Esophagus (tissue), 2 donors: ENCODE measurements around the gene MYL9. TPM values are rescaled to one million over a fixed set of nuclear protein-coding genes. Genes with fewer than 3 reads are reported as not detected.
"Not testable (repeated sequence)": the region's sequence is repeated elsewhere in the genome, so short reads cannot be mapped to it uniquely, and the experiment has no call there.

ENCODE experiments used
- H3K27ac ChIP-seq, 2 donors: one replicate each; pipeline ENCODE4 v1.5.1; 2013; ENCODE audit warnings: low read depth in 2 of 2, mild to moderate bottlenecking in 2 of 2, inconsistent platforms in 1 of 2, low read length in 1 of 2, moderate library complexity in 1 of 2
- H3K27me3 ChIP-seq, 2 donors: one replicate each; pipeline ENCODE4 v1.6.1; 2013; ENCODE audit warnings: low read length in 2 of 2, control low read depth in 1 of 2, mild to moderate bottlenecking in 1 of 2; ENCODE audit not compliant: insufficient read depth in 2 of 2, control insufficient read depth in 1 of 2
- H3K36me3 ChIP-seq, 2 donors: one replicate each; pipeline ENCODE4 v1.6.1; 2013; ENCODE audit warnings: low read length in 1 of 2; ENCODE audit not compliant: control insufficient read depth in 2 of 2, insufficient read depth in 2 of 2
- H3K4me1 ChIP-seq, 2 donors: one replicate each; pipeline ENCODE4 v1.6.1; 2013; ENCODE audit warnings: low read length in 1 of 2; ENCODE audit not compliant: control insufficient read depth in 2 of 2, insufficient read depth in 2 of 2
- H3K4me3 ChIP-seq, 2 donors: one replicate each; pipeline ENCODE4 v1.5.1; 2013; ENCODE audit warnings: low read length in 2 of 2, mild to moderate bottlenecking in 2 of 2, low read depth in 1 of 2, moderate library complexity in 1 of 2
- H3K9me3 ChIP-seq, 2 donors: one replicate each; pipeline ENCODE4 v1.6.1; 2013; ENCODE audit warnings: mild to moderate bottlenecking in 2 of 2, low read depth in 1 of 2, low read length in 1 of 2, moderate library complexity in 1 of 2; ENCODE audit not compliant: control insufficient read depth in 2 of 2, insufficient read depth in 1 of 2
- WGBS, 2 donors: extraction: QIAGEN DNeasy Blood & Tissue Kit; methylation state at CpG; one replicate each; pipeline ENCODE4 v1.1.7; 2013; 5-methylcytosine and 5-hydroxymethylcytosine counted together
- polyA plus RNA-seq, 2 donors: library from polyadenylated mRNA; stranded (reverse); fragments of 200-250 nt; gene quantifications; one replicate each; pipeline ENCODE4 v1.2.3, GENCODE V29; 2013
- donor health status: healthy with polysubstance abuse.
- donor health status: Bipolar disorder and iron deficiency.

Gene MYL9
- polyA plus RNA-seq, 2 donors = 242 to 320 TPM

DNA sequence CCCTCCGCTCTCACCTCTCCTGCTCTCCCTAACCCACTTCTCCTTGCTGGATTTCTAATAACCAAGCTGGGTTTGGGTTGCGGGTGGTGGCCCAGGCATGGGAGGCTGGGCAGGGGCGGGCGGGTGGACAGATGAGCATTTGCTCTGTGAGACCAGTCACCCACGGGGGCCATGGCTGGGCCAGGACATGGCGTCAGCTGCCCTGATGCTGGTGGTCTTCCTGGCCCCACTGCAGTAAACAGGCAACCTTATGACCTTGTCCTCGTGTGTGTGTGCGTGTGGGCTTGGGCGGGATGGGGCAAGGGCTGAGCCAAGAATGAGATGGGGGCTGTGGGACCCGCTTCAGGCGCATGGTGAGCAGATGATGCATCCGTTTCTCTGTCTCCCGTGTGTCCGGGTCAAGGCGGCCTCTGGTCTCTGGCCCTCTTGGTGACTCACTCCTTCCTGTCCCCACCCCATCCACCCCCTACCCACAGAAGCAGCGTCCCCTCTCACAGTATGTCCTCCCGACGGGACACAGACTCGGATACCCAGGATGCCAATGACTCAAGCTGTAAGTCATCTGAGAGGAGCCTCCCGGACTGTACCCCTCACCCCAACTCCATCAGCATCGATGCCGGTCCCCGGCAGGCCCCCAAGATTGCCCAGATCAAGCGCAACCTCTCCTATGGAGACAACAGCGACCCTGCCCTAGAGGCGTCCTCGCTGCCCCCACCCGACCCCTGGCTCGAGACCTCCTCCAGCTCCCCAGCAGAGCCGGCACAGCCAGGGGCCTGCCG, 41.4 kb upstream of the MYL9 start:
- Histone ChIP-seq H3K4me3 (no peak overlapping the region), H3K36me3 (peaks cover 0 to 29% of the 10 kb centered on the region in 2 donors)
- WGBS, 2 donors = 88 to 90% methylated on average over 31 of the region's 31 CpGs

GRCh38 chr20:36501367-36502006, 39.8 kb upstream of the MYL9 start:
- Histone ChIP-seq H3K36me3 (peaks cover 0 to 28% of the 10 kb centered on the region in 2 donors), H3K9me3 (no peaks in the 10 kb centered on the region)

More for the DNA sequence above, 41.4 kb upstream of the MYL9 start:
- no peaks in the 10 kb centered on the region for H3K27me3 ChIP-seq
- no peak overlapping the region for H3K27ac ChIP-seq
- peaks cover 3% of the 10 kb centered on the region in 2 donors for H3K4me1 ChIP-seq
- H3K9me3 ChIP-seq = no peaks in the 10 kb centered on the region

GRCh38 chr20:36504295-36504694, 37.0 kb upstream of the MYL9 start:
- no peak overlapping the region for H3K27ac ChIP-seq
- 92 to 95% methylated on average over 4 of the region's 4 CpGs for WGBS, 2 donors
- no peaks in the 10 kb centered on the region for H3K4me1 ChIP-seq
- peaks cover 0 to 20% of the 10 kb centered on the region in 2 donors for H3K36me3 ChIP-seq
- no peaks in the 10 kb centered on the region for H3K27me3 ChIP-seq
- H3K9me3 ChIP-seq = no peaks in the 10 kb centered on the region
- no peak overlapping the region for H3K4me3 ChIP-seq

More at GRCh38 chr20:36501367-36502006, 39.8 kb upstream of the MYL9 start:
- Histone ChIP-seq H3K4me3 (no peak overlapping the region), H3K27me3 (no peaks in the 10 kb centered on the region), H3K4me1 (peaks cover 2% of the 10 kb centered on the region in 2 donors), H3K27ac (no peak overlapping the region)
- 68 to 79% methylated on average over 3 of the region's 3 CpGs for WGBS, 2 donors

DNA sequence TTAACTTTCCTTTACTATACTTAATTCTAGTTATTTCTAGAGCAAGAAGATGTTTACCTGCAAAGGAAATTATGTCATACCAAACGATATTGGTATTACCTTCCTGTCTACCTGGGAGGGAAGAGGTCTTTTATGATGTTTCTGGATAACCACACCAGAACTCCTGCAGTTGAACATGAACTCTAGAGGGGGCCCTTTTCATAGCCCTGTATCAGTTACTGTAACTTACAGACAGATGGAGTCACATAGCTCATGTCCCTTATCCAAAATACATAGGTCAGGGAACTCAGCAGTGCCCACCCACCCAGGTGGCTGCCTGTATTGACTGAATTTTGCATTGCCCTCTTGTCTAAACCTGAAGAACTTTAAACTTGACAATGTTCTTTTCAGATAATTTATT, 35.1 kb upstream of the MYL9 start:
- no peaks in the 10 kb centered on the region for H3K27me3 ChIP-seq
- 40 to 42% methylated on average over 1 of the region's 1 CpG for WGBS, 2 donors
- peaks cover 0 to 9% of the 10 kb centered on the region in 2 donors for H3K36me3 ChIP-seq
- H3K27ac ChIP-seq = no peak overlapping the region
- no peaks in the 10 kb centered on the region for H3K4me1 ChIP-seq
- H3K9me3 ChIP-seq = no peaks in the 10 kb centered on the region
- no peak overlapping the region for H3K4me3 ChIP-seq

- WGBS, 2 donors = 78 to 82% methylated on average over 6 of the region's 6 CpGs
- no peaks in the 10 kb centered on the region for H3K4me1 ChIP-seq
- H3K27me3 ChIP-seq = no peaks in the 10 kb centered on the region
- H3K36me3 ChIP-seq = peaks cover 0 to 6% of the 10 kb centered on the region in 2 donors
- no peak overlapping the region for H3K4me3 ChIP-seq
- no peaks in the 10 kb centered on the region for H3K9me3 ChIP-seq
- H3K27ac ChIP-seq = peak overlapping the region in 1 of 2 donors; percentile 2
These were observed 33.6 kb upstream of the MYL9 start for GRCh38 chr20:36507746-36508145.

- peaks cover 3 to 6% of the 10 kb centered on the region in 2 donors for H3K36me3 ChIP-seq
These were observed 22.2 kb upstream of the MYL9 start for GRCh38 chr20:36519012-36519719.

DNA sequence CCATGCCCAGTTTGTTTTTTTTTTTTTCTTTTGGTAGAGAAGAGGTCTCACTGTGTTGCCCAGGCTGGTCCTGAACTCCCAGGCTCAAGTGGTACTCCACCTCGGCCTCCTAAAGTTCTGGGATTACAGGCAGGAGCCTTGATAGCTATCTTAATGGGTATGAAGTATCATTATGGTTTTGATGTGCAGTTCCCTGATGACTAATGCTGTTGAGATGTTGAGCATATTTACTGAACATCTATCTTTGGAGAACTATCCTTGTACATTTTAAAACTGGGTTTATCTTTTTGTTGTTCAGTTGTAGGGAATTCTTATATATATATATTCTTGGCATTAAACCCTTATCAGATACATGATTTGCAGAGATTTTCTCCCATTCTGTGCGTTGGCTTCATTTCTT, 21.4 kb upstream of the MYL9 start:
- no peaks in the 10 kb centered on the region for H3K4me1 ChIP-seq
- H3K27me3 ChIP-seq = no peaks in the 10 kb centered on the region
- H3K36me3 ChIP-seq = peaks cover 3 to 8% of the 10 kb centered on the region in 2 donors
- no peaks in the 10 kb centered on the region for H3K9me3 ChIP-seq
- no peak overlapping the region for H3K4me3 ChIP-seq
- 87 to 94% methylated on average over 2 of the region's 2 CpGs for WGBS, 2 donors
- no peak overlapping the region for H3K27ac ChIP-seq

More at GRCh38 chr20:36519012-36519719, 22.2 kb upstream of the MYL9 start:
- Histone ChIP-seq H3K4me3 (no peak overlapping the region), H3K4me1 (no peaks in the 10 kb centered on the region), H3K27me3 (no peaks in the 10 kb centered on the region), H3K27ac (no peak overlapping the region), H3K9me3 (no peaks in the 10 kb centered on the region)
- WGBS, 2 donors = 92 to 96% methylated on average over 17 of the region's 17 CpGs

DNA sequence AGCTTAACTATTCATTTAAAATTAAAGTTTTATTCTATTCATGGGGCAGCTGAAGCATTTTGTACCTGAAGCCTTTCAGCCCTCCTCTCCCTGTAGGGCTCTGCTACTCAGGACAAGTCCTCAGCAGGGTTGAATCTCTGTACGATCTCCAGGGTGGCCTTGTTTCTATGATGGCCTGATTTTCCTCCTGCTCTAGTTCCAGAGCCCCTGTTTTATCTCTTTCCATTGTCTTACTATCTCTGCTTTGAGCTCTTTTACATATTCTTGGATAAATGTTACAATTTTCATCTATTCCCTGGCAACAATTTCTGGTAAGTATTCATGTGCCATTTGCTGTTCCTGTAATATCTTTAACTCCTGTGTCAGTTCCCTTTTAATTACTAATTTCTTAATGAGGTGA, 19.8 kb upstream of the MYL9 start:
- Histone ChIP-seq H3K36me3 (peaks cover 9 to 13% of the 10 kb centered on the region in 2 donors), H3K27ac (no peak overlapping the region), H3K27me3 (no peaks in the 10 kb centered on the region), H3K9me3 (no peaks in the 10 kb centered on the region), H3K4me1 (no peaks in the 10 kb centered on the region), H3K4me3 (no peak overlapping the region)
- WGBS, 2 donors = 71 to 86% methylated on average over 1 of the region's 1 CpG

DNA sequence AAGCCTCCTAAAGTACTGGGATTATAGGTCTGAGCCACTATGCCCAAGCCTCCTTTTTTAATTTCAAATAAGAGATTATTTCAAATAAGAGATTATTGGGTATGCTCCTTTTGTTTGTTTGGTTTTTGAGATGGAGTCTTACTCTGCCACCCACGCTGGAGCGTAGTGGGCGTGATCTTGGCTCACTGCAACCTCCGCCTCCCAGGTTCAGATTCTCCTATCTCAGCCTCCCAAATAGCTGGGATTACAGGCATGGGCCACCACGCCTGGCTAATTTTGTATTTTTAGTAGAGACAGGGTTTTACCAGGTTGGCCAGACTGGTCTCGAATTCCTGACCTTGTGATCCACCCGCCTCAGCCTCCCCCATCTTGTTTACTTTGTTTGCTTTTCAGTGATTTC, 18.9 kb upstream of the MYL9 start:
- not testable (repeated sequence) for H3K4me3 ChIP-seq, H3K4me1 ChIP-seq, H3K27me3 ChIP-seq, H3K27ac ChIP-seq, H3K9me3 ChIP-seq
- 93% methylated on average over 7 of the region's 7 CpGs for WGBS, 2 donors
- H3K36me3 ChIP-seq = peaks cover 9 to 19% of the 10 kb centered on the region in 2 donors
